ENCODE data around the gene LRRC59. TPM values are rescaled to one million over a fixed set of nuclear protein-coding genes. Genes with fewer than 3 reads are reported as not detected.

LRRC59 gene
- total RNA-seq, 1 experiment from 2014 or later: 106 TPM

DNA sequence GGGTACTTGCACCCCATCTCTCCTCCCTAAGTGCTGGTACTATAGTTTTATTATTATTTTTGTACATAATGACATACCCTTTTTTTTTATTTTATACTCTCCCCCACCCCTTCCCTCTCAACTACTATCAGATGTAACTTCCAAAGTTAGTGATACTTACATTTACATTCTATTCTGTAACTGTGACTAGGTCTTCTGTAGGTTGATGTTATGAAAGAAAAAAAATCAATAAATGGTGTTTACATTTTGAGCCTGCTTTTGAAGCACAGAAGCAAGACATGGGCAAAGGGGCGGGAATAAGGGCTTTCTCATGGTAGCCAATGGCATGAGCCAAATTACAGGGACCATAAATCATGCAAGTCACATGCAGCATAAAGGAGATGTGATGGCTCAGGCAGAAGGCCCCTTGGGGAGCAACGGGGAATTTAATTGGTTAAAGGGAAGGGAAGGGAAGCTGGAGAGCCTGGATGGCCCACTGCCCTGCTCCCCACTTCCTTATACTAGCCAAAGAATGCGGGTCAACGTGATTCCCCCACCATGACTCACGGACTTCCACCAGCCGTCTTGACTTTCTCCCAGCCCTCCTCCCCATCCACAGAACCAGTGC lies 26.3 kb upstream of the LRRC59 start:
- no peaks in the 10 kb centered on the region; the same call in 1 of the 2 replicates for H3K4me1 ChIP-seq (ENCODE audit: insufficient read depth, low read length)
- no peak overlapping the region for H3K56ac ChIP-seq (ENCODE audit: insufficient read length, low read depth, low read length)
- H2BK12ac ChIP-seq (ENCODE audit: insufficient read length, low read depth, low read length): no peak overlapping the region
- no peak overlapping the region for H4K8ac ChIP-seq (replicated peaks; ENCODE audit: insufficient read length, low read depth, low read length)
- WGBS (ENCODE audit: extremely low coverage, insufficient read length, low lambda C conversion rate): no CpG with 5 or more reads among the region's 6 CpGs
- no peak overlapping the region for H3K23ac ChIP-seq (ENCODE audit: insufficient read length, low read depth, low read length)
- no peak overlapping the region for H4K5ac ChIP-seq (ENCODE audit: insufficient read length, low read depth, low read length)
- no peak overlapping the region for H3K4ac ChIP-seq (ENCODE audit: low read depth, low read length)
- TF ChIP-seq, protein P1, sequence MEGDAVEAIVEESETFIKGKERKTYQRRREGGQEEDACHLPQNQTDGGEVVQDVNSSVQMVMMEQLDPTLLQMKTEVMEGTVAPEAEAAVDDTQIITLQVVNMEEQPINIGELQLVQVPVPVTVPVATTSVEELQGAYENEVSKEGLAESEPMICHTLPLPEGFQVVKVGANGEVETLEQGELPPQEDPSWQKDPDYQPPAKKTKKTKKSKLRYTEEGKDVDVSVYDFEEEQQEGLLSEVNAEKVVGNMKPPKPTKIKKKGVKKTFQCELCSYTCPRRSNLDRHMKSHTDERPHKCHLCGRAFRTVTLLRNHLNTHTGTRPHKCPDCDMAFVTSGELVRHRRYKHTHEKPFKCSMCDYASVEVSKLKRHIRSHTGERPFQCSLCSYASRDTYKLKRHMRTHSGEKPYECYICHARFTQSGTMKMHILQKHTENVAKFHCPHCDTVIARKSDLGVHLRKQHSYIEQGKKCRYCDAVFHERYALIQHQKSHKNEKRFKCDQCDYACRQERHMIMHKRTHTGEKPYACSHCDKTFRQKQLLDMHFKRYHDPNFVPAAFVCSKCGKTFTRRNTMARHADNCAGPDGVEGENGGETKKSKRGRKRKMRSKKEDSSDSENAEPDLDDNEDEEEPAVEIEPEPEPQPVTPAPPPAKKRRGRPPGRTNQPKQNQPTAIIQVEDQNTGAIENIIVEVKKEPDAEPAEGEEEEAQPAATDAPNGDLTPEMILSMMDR (conservative IDR thresholded peaks at IDR 0.05): no peak
- no peak overlapping the region for H2AFZ ChIP-seq (ENCODE audit: low read length)
- H3K4me3 Mint-ChIP-seq: no peak overlapping the region
- H3K23me2 ChIP-seq (ENCODE audit: insufficient read length, low read depth, low read length, poor library complexity, severe bottlenecking): peaks cover 12% of the 10 kb centered on the region
- no peak overlapping the region for H2BK5ac ChIP-seq (ENCODE audit: insufficient read length, low read length)
- H3K27me3 Mint-ChIP-seq (ENCODE audit: low read depth): peaks cover 26% of the 10 kb centered on the region
- peaks cover 16 to 18% of the 10 kb centered on the region in 2 experiments for H3K9me3 Mint-ChIP-seq
- H3K18ac ChIP-seq (ENCODE audit: insufficient read length, low read depth, low read length): no peak overlapping the region
- H3K27ac Mint-ChIP-seq: no peak overlapping the region
- H2AK5ac ChIP-seq (ENCODE audit: insufficient read length, low read length): no peak overlapping the region
- H4K20me1 ChIP-seq (ENCODE audit: control insufficient read depth, insufficient read depth, insufficient read length): no peaks in the 10 kb centered on the region
- no peak overlapping the region for H3K9ac ChIP-seq (ENCODE audit: extremely low read depth, insufficient read length, low read length)
- no peak overlapping the region for H3K4me2 ChIP-seq (ENCODE audit: insufficient read depth, insufficient read length, low read length)
- no peak for DNase-seq
- no peak overlapping the region for H3K14ac ChIP-seq (ENCODE audit: insufficient read depth, low read length)
- H3K27me3 ChIP-seq (ENCODE audit: insufficient read depth, low read length): no peaks in the 10 kb centered on the region; the same call in 1 of the 2 replicates
- no peaks in the 10 kb centered on the region for H3K79me1 ChIP-seq (ENCODE audit: insufficient read depth, low read depth, low read length, poor library complexity, severe bottlenecking)
- peaks cover 16 to 20% of the 10 kb centered on the region in 2 experiments for H3K4me1 Mint-ChIP-seq
- no peak overlapping the region for H2BK20ac ChIP-seq (ENCODE audit: low read depth, low read length, poor library complexity, severe bottlenecking)
- H3K9me3 ChIP-seq (ENCODE audit: control insufficient read depth, low read depth, low read length): no peaks in the 10 kb centered on the region
- H4K91ac ChIP-seq (ENCODE audit: insufficient read length, low read depth, low read length): no peak overlapping the region
- no peak overlapping the region for H2BK15ac ChIP-seq (ENCODE audit: low read depth, low read length)
- no peak overlapping the region for H2BK120ac ChIP-seq (ENCODE audit: low read depth, low read length, poor library complexity, severe bottlenecking)
- peaks cover 2 to 13% (median 4%) of the 10 kb centered on the region in 3 experiments for H3K36me3 Mint-ChIP-seq (ENCODE audit: insufficient read depth in 1 of 3, low read depth in 3 of 3)
- no peak overlapping the region for H3T11ph ChIP-seq (ENCODE audit: low read length)
- no peaks in the 10 kb centered on the region for H3K79me2 ChIP-seq (ENCODE audit: insufficient read depth, low read length)
- no peak overlapping the region for H3K27ac ChIP-seq (ENCODE audit: insufficient read length, low read depth, low read length)
